Omental fat pad (tissue), 4 donors: ENCODE results near the gene KCNJ9. TPM values are rescaled to one million over a fixed set of nuclear protein-coding genes. Genes with fewer than 3 reads are reported as not detected.

Source experiments
- ATAC-seq: fragments of 150-250 bp; one replicate; pipeline ENCODE4 v1.9.1; 2016; ENCODE audit warnings: mild to moderate bottlenecking, moderate library complexity; ENCODE audit not compliant: low FRiP score
- DNase-seq: peaks from one replicate; pipeline ENCODE4 v3.0.0-alpha.2; 2019; ENCODE audit warnings: low spot score
- total RNA-seq, 4 donors: library from RNA; depleted of rRNA; stranded (reverse); fragments of >200 nt; gene quantifications; one replicate each; pipeline ENCODE4 v1.1.0, GENCODE V29; 2016
- TF ChIP-seq, protein P1 (sequence below), 3 donors: fragments of 450-650 bp; IDR thresholded peaks; one replicate each; pipeline ENCODE4 v1.5.1; 2016 to 2017; ENCODE audit warnings: antibody characterized with exemption in 3 of 3, mild to moderate bottlenecking in 3 of 3, moderate library complexity in 2 of 3

The KCNJ9 gene
- total RNA-seq, 4 donors from 2014 or later: not detected

DNA sequence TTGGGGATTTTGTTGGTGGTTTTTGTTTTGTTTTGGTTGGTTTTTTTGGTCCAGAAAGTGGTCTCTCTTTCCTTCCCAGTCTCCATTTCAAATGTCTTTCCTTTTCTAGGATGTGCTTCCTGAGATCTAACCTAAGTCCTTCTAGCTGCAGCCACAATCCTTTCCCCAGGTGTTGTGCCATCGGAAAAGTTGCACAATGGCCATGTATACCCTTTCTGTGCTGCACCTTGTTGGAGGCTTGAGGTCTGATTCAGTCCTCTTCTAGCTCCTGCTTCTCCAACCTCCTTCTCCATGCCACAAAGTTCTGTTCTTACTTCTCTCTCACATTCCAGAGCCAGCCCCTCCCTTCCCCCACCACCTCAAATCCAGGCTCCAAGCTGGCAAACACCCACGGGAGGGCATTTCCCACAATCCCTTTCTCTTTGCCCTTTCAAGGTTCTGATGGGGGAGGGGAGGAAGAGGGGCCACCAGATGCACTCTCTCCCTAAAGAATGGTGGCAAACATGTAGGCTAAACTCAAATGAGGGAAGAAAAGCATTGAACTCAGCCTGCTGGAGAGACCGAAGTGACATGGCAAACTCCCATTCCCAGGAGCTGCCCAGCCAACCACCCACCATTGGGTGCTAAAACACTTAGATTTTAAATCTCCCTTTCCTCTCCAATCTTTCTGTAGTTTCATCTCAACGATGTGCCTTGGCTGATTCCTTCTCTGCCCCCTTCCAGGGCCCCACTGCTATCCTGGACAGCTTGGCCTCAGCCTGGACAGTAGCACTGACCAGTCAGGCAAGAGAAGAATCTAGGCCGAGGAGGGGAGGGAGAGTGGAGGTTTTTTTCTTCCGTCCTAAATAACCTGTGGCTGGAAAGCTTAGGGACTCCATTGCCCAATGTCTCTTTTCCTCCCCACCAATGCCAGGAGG lies 14.3 kb upstream of the KCNJ9 start:
- DNase-seq (no peak), ATAC-seq (no peak)
- TF ChIP-seq, protein P1, sequence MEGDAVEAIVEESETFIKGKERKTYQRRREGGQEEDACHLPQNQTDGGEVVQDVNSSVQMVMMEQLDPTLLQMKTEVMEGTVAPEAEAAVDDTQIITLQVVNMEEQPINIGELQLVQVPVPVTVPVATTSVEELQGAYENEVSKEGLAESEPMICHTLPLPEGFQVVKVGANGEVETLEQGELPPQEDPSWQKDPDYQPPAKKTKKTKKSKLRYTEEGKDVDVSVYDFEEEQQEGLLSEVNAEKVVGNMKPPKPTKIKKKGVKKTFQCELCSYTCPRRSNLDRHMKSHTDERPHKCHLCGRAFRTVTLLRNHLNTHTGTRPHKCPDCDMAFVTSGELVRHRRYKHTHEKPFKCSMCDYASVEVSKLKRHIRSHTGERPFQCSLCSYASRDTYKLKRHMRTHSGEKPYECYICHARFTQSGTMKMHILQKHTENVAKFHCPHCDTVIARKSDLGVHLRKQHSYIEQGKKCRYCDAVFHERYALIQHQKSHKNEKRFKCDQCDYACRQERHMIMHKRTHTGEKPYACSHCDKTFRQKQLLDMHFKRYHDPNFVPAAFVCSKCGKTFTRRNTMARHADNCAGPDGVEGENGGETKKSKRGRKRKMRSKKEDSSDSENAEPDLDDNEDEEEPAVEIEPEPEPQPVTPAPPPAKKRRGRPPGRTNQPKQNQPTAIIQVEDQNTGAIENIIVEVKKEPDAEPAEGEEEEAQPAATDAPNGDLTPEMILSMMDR (IDR thresholded peaks at IDR 0.05): no peak

DNA sequence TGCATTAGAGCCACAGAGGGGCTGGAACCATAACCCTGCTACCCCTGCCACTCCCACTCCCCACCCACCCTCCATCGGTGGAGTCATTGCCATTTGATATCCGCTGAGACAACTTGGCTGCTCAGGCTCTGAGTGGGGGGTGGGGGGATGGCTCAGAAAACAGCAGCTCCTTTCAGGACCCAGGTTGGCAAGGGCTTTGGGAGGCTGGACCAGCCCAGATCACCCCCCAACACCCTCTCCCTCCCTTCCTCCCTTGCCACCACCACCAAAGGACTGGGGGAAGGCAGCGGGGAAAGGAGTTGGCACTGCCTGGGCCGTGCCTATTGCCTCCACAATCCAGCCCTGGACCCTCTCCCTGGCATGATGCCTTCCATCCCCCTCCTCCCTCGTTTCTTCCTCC lies 13.1 kb upstream of the KCNJ9 start:
- DNase-seq (no peak), ATAC-seq (no peak)
- TF ChIP-seq, protein P1 (IDR thresholded peaks at IDR 0.05): no peak

DNA sequence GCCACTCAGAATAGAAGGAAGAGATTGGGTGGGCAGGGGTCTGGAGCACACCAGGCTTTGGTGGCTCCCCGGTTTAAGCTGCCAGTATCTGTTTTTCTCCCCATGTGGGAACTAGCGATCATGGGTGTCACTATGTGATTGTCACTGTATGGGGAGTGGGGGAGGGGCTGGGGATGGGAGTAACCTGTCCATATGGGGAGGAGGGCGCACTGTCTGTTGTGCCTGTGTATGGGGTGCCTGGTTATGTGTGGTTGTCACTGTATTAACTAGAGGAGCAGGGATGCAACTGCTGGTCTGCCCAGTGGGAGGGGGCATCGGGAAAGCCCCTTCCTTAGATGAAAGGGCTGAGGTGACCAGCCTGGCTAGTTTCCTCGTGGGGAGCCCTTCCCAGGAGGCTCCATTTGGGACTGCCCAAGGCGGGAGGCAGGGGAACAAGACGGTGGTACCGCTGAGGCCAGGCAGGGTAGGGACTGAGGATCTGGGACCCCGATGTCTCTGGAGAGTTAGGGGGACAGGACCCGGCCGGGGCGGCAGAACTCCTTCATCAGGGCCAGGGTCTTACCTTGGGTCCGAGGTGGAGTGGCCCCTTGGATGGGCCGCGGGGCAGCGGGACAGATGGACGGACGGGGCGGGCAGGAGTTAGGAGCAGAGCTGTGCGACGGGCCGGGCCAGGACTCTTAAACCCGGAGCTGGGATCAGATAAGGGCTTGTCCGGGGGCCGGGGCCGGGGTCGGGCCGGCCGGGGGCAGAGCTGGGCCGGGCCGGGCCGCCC lies 11.7 kb upstream of the KCNJ9 start, which contains the start of gene KCNJ10:
Gene KCNJ10 (minus strand): TSS at position 701 of the 772 bp plus-strand sequence. CDS start 27,628 bp downstream, outside the sequence.
- no peak for ATAC-seq
- no peak for DNase-seq
- TF ChIP-seq, protein P1 (IDR thresholded peaks at IDR 0.05): no peak

DNA sequence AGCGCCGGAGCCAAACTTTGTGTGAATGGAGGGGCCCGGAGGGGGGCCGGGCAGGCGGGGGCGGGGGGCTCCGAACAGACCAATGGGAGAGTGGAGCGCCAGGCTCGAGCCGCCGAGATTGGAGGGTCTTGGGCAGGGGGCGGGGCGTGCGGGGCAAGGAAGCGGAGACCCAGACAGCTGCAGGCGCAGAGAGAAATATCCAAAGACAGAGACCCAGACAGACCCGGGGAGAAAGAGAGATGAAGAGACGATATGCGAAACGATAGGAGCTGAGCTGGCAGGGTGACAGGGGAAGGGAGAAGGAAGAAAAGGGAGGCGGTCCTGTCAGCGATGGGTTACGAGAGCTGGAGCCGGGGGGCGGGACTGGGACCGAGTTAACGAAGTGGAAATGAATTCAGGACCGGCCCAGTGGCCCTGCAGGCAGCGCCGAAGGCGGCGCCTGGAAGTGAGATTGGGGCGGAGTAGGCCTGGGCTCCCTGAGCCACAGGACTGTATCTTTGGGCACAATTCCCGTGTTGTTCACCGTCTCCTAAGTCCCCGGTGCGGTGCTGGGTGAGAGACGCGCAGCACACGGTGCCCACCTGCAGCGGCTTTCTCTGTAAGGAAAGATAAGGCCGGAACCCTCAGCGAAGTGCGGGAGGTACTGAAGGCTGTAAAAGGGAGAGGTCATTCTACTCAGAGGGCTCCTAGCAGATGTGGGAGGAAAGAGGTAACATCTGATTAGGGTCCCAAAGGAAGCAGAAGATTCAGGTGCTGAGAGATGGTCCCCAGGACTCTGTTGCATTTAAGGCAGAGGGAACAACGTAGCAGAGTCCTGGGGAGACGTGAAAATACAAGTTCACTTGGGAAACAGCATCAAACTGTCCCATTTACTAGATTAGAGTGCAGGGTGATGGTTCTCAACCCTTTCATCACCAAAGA lies 10.8 kb upstream of the KCNJ9 start:
- TF ChIP-seq, protein P1 (IDR thresholded peaks at IDR 0.05): no peak
- DNase-seq: peak; percentile 51

DNA sequence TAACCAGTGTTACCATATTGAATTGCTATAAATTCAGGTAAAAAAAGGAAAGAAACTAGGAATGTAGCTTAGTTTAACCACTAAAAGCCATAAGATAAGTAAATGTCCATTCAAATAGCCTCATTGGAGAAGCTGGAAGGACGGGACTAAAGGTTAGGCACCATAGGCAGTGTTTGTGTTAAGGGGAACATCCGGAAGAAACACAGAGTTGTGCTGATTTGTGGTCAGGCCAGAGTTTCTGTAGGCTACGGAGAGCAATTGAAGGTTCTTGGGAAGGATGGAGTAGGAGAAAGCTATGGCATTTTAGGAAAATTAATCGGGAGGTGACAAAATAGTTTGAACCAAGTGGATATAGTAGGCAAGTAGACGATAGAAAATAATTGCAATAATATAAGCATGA lies 10.0 kb upstream of the KCNJ9 start:
- DNase-seq (no peak), ATAC-seq (no peak)
- TF ChIP-seq, protein P1 (IDR thresholded peaks at IDR 0.05): no peak

More for the DNA sequence above, 10.8 kb upstream of the KCNJ9 start:
- peak; percentile 93 for ATAC-seq

DNA sequence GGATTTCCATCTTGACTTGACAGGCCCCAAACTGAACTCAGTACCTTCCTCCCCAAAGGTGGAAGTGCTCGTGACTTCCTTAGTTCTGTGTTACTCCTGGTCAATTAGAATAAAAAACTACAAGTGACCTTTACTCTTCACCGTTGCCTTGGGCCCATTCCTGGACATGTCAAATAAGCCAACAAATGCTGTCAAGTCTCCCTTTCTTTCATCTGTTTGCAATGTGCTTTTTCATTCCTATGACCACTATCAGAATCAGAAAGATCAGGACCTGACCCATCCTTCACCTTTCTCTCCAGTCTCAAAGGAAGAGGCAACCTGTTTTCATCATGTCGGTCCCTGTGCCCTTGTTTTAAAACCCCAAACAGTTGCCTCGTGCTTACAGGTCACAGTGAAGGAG lies 6.5 kb upstream of the KCNJ9 start:
- no peak for ATAC-seq
- TF ChIP-seq, protein P1 (IDR thresholded peaks at IDR 0.05): no peak
- DNase-seq: no peak
